ENCODE data around the gene ZNF69.
"Not testable (repeated sequence)": the region's sequence is repeated elsewhere in the genome, so short reads cannot be mapped to it uniquely, and the experiment has no call there.

ZNF69 gene

GRCh38 chr19:11894851-11895250, 7.3 kb downstream of the ZNF69 start:
- DNase-seq (ENCODE audit: low read depth in 2 of 2), result no peak

- DNase-seq (ENCODE audit: low read depth in 2 of 2), result no peak
Observed at GRCh38 chr19:11902228-11902627, 14.6 kb downstream of the ZNF69 start.

- DNase-seq (ENCODE audit: low read depth in 2 of 2), result no peak
Observed at GRCh38 chr19:11905928-11906327, 18.3 kb downstream of the ZNF69 start.

GRCh38 chr19:11911937-11912336, 24.4 kb downstream of the ZNF69 start:
- DNase-seq (ENCODE audit: low read depth in 2 of 2), result not testable (repeated sequence)

- not testable (repeated sequence) for DNase-seq (ENCODE audit: low read depth in 2 of 2)
Observed at GRCh38 chr19:11914417-11915051, 27.0 kb downstream of the ZNF69 start.

- no peak for DNase-seq (ENCODE audit: low read depth in 2 of 2)
Observed at GRCh38 chr19:11921852-11922495, 34.4 kb downstream of the ZNF69 start.

- peak; percentile 89 for DNase-seq (ENCODE audit: low read depth in 2 of 2)
Observed at GRCh38 chr19:11924886-11925650, 37.5 kb downstream of the ZNF69 start, which contains the start of gene ZNF700. Gene ZNF700, plus strand, starts transcription at chr19:11925107. Its CDS starts 104 bp downstream, at chr19:11925211.

- DNase-seq (ENCODE audit: low read depth in 2 of 2), result not testable (repeated sequence)
Observed at GRCh38 chr19:11925651-11926187, 38.1 kb downstream of the ZNF69 start.

GRCh38 chr19:11927227-11927626, 39.6 kb downstream of the ZNF69 start:
- no peak for DNase-seq (ENCODE audit: low read depth in 2 of 2)

GRCh38 chr19:11931051-11931450, 43.5 kb downstream of the ZNF69 start:
- no peak for DNase-seq (ENCODE audit: low read depth in 2 of 2)

- DNase-seq (ENCODE audit: low read depth in 2 of 2), result no peak
Observed at GRCh38 chr19:11931513-11931912, 43.9 kb downstream of the ZNF69 start.

- DNase-seq (ENCODE audit: low read depth in 2 of 2), result not testable (repeated sequence)
Observed at GRCh38 chr19:11935829-11936228, 48.2 kb downstream of the ZNF69 start.

GRCh38 chr19:11938383-11938782, 50.8 kb downstream of the ZNF69 start:
- not testable (repeated sequence) for DNase-seq (ENCODE audit: low read depth in 2 of 2)

GRCh38 chr19:11941361-11941887, 53.8 kb downstream of the ZNF69 start:
- DNase-seq (ENCODE audit: low read depth in 2 of 2), result not testable (repeated sequence)

- no peak for DNase-seq (ENCODE audit: low read depth in 2 of 2)
Observed at GRCh38 chr19:11942008-11942842, 54.6 kb downstream of the ZNF69 start.

- DNase-seq (ENCODE audit: low read depth in 2 of 2), result no peak
Observed at GRCh38 chr19:11942843-11943108, 55.2 kb downstream of the ZNF69 start.

- DNase-seq (ENCODE audit: low read depth in 2 of 2), result no peak
Observed at GRCh38 chr19:11944656-11945055, 57.1 kb downstream of the ZNF69 start.

- no peak for DNase-seq (ENCODE audit: low read depth in 2 of 2)
Observed at GRCh38 chr19:11948646-11949045, 61.1 kb downstream of the ZNF69 start.

- DNase-seq (ENCODE audit: low read depth in 2 of 2), result no peak
Observed at GRCh38 chr19:11949201-11949600, 61.6 kb downstream of the ZNF69 start.

- not testable (repeated sequence) for DNase-seq (ENCODE audit: low read depth in 2 of 2)
Observed at GRCh38 chr19:11949614-11950080, 62.1 kb downstream of the ZNF69 start.

- DNase-seq (ENCODE audit: low read depth in 2 of 2), result no peak
Observed at GRCh38 chr19:11950312-11950711, 62.7 kb downstream of the ZNF69 start.

Measured in stimulated activated CD8-positive, alpha-beta memory T cell treated with anti-CD3 and anti-CD28 coated beads, Interleukin-15, amount 100 ng/mL, for 48 hours (primary cell).